HepG2 (cell line): Measurements from ENCODE around the gene ACTN4. TPM values are rescaled to one million over a fixed set of nuclear protein-coding genes. Genes with fewer than 3 reads are reported as not detected.

Source experiments
- ATAC-seq: fragments of 200-7000 bp; cut with Tn5 transposase; 3 replicates; pipeline ENCODE4 v1.9.1; 2020; ENCODE audit warnings: mild to moderate bottlenecking, moderate library complexity
- BruUV-seq: library from RNA; stranded (reverse); fragments of 400-500 nt; replicated peaks from 2 replicates; lab custom pipeline; 2021; lab: Mats Ljungman, UMichigan
- CTCF ChIA-PET: fragments of 300-600 bp; formaldehyde crosslinking; extraction: SDS; loops from one replicate; lab custom pipeline; 2021; ENCODE audit warnings: low total read pairs, inconsistent platforms, low intra/inter-chr PET ratio; lab: Yijun Ruan, JAX
- POLR2A ChIA-PET: fragments of 350-600 bp; sonication (Branson Sonifier 250); formaldehyde crosslinking; loops from one replicate; lab custom pipeline; 2020; ENCODE audit warnings: antibody characterized with exemption, inconsistent platforms; lab: Yijun Ruan, JAX
- DNase-seq: peaks from one replicate; pipeline ENCODE4 v3.0.0-alpha.2; 2015; ENCODE audit warnings: low spot score
- FAIRE-seq: peaks from 3 replicates; lab custom pipeline; 2011; peaks lifted over from hg19 to GRCh38; lab: Jason Lieb, UNC
- H2AFZ ChIP-seq: one replicate; pipeline ENCODE4 v1.6.1; 2011; ENCODE audit warnings: low read length, inconsistent platforms
- H3K27ac ChIP-seq: fragments of 300-600 bp; 3 replicates; pipeline ENCODE4 v1.8.0; 2011; ENCODE audit warnings: mixed run types, mild to moderate bottlenecking, mixed read lengths, low read length, inconsistent platforms; ENCODE audit not compliant: insufficient read depth; ENCODE audit errors: extremely low read length
- H3K27me3 ChIP-seq, 2 experiments: fragments of 200-600 bp in 1 of 2; 2 replicates in 1 of 2; 3 replicates in 1 of 2; pipeline versions ENCODE4 v1.6.0 to v1.8.0; 2011; ENCODE audit warnings: low read length in 2 of 2, mild to moderate bottlenecking in 2 of 2, moderate library complexity in 2 of 2, inconsistent platforms in 1 of 2; ENCODE audit not compliant: insufficient read depth in 2 of 2, control insufficient read depth in 1 of 2
- H3K36me3 ChIP-seq, 2 experiments: fragments of 200-600 bp in 1 of 2; replicated peaks in 1 of 2; 2 replicates in 1 of 2; 3 replicates in 1 of 2; pipeline versions ENCODE4 v1.5.1 to v1.8.0; 2011; ENCODE audit warnings: low read length in 2 of 2, inconsistent platforms in 1 of 2; ENCODE audit not compliant: insufficient read depth in 2 of 2, control insufficient read depth in 1 of 2
- H3K4me1 ChIP-seq: 2 replicates; pipeline ENCODE4 v1.5.1; 2012; ENCODE audit warnings: low read length, inconsistent platforms; ENCODE audit not compliant: insufficient read depth
- H3K4me2 ChIP-seq: 2 replicates; pipeline ENCODE4 v1.6.0; 2011; ENCODE audit warnings: low read depth, low read length, inconsistent platforms
- H3K4me3 ChIP-seq, 3 experiments: fragments of 200-600 bp in 1 of 3; sonication (generic), shearing (Covaris generic) in 1 of 3; replicated peaks in 1 of 3; 2 replicates each; pipeline ENCODE4 v1.5.1; 2011 to 2016; ENCODE audit warnings: low read length in 3 of 3, inconsistent platforms in 2 of 3, low read depth in 2 of 3, mild to moderate bottlenecking in 2 of 3, control low read depth in 1 of 3, mixed read lengths in 1 of 3; ENCODE audit not compliant: insufficient read depth in 1 of 3
- H3K79me2 ChIP-seq: one replicate; pipeline ENCODE4 v1.6.1; 2011; ENCODE audit warnings: low read length, inconsistent platforms; ENCODE audit not compliant: insufficient read depth
- H3K9ac ChIP-seq: 2 replicates; pipeline ENCODE4 v1.6.0; 2011; ENCODE audit warnings: mild to moderate bottlenecking, low read depth, low read length, inconsistent platforms; ENCODE audit not compliant: insufficient read depth
- H3K9me3 ChIP-seq: 2 replicates; pipeline ENCODE4 v1.5.1; 2012; ENCODE audit warnings: mild to moderate bottlenecking, low read length
- H4K20me1 ChIP-seq: 2 replicates; pipeline ENCODE4 v1.6.0; 2011; ENCODE audit warnings: inconsistent platforms, mild to moderate bottlenecking, low read length, moderate library complexity; ENCODE audit not compliant: insufficient read depth
- NFE2L1 ChIP-seq: sonication (generic); formaldehyde crosslinking; IDR thresholded peaks from 2 replicates; pipeline ENCODE4 v1.4.0; 2020; ENCODE audit warnings: missing genetic modification reagents, mild to moderate bottlenecking, borderline replicate concordance
- PREB ChIP-seq: sonication (generic); formaldehyde crosslinking; IDR thresholded peaks from 2 replicates; pipeline ENCODE4 v1.4.0; 2020; ENCODE audit warnings: missing genetic modification reagents
- RFXAP ChIP-seq: sonication (generic); formaldehyde crosslinking; IDR thresholded peaks from 2 replicates; pipeline ENCODE4 v1.4.0; 2020; ENCODE audit warnings: missing genetic modification reagents, borderline replicate concordance
- STAG1 ChIP-seq: sonication (generic); formaldehyde crosslinking; IDR thresholded peaks from 2 replicates; pipeline ENCODE4 v1.4.0; 2020; ENCODE audit warnings: missing genetic modification reagents
- SUZ12 ChIP-seq: fragments of 150-350 bp; IDR thresholded peaks from 2 replicates; pipeline ENCODE4 v1.6.1; 2014; ENCODE audit warnings: low read depth, low read length
- USF2 ChIP-seq, 2 experiments: sonication (generic) in 1 of 2; formaldehyde crosslinking in 1 of 2; IDR thresholded peaks; 2 replicates each; pipeline versions ENCODE4 v1.5.1 to v1.6.1; 2011 to 2020; ENCODE audit warnings: borderline replicate concordance in 1 of 2, low read depth in 1 of 2, low read length in 1 of 2, mild to moderate bottlenecking in 1 of 2, missing genetic modification reagents in 1 of 2, moderate library complexity in 1 of 2
- ZNF256 ChIP-seq: sonication (generic); formaldehyde crosslinking; conservative IDR thresholded peaks from 2 replicates; pipeline ENCODE4 v1.4.0; 2020; ENCODE audit warnings: missing genetic modification reagents
- ZNF501 ChIP-seq: sonication (generic); formaldehyde crosslinking; IDR thresholded peaks from 2 replicates; pipeline ENCODE4 v1.5.1; 2020; ENCODE audit warnings: mild to moderate bottlenecking, moderate library complexity, missing genetic modification reagents
- ZNF512 ChIP-seq: sonication (generic); formaldehyde crosslinking; IDR thresholded peaks from 2 replicates; pipeline ENCODE4 v1.4.0; 2020; ENCODE audit warnings: mild to moderate bottlenecking, missing genetic modification reagents
- ZNF569 ChIP-seq: sonication (generic); formaldehyde crosslinking; IDR thresholded peaks from 2 replicates; pipeline ENCODE4 v1.5.0; 2020; ENCODE audit warnings: mild to moderate bottlenecking, missing genetic modification reagents, moderate library complexity, borderline replicate concordance
- WGBS: methylation state at CpG from one replicate; pipeline ENCODE4 v1.1.6; 2017; ENCODE audit warnings: low lambda C conversion rate; 5-methylcytosine and 5-hydroxymethylcytosine counted together
- in situ Hi-C: cut with HindIII; loops from 2 replicates; pipeline ENCODE4 v1.10.0; 2017; ENCODE audit warnings: low pct_unique_long_range_greater_than_20kb; ENCODE audit not compliant: extremely low pct_ligation_motif_present
- intact Hi-C: fragments of 100-400 bp; cut with micrococcal nuclease; formaldehyde crosslinking; loops from one replicate; pipeline ENCODE4 v1.10.0; 2022; ENCODE audit not compliant: unreplicated experiment
- polyA plus RNA-seq, 8 experiments: library from polyadenylated mRNA; depleted of rRNA in 3 of 8; stranded (reverse) in 7 of 8; unstranded in 1 of 8; fragments of >200 nt; fragmentation: Illumina TruSeq in 4 of 8; extraction: Trizol in 4 of 8; gene quantifications; 2 replicates each; pipeline versions ENCODE4 v1.2.1 to v1.2.3, GENCODE V29; 2011 to 2016; ENCODE audit warnings: low read depth in 4 of 8, missing spikeins in 1 of 8, mixed read lengths in 1 of 8; ENCODE audit not compliant: insufficient read depth in 1 of 8
- total RNA-seq, 5 experiments: library from RNA; depleted of rRNA; stranded (reverse); fragments of >200 nt; fragmentation: Illumina TruSeq; extraction: Trizol; gene quantifications; 2 replicates each; pipeline ENCODE4 v1.2.3, GENCODE V29; 2016; ENCODE audit warnings: low read depth in 1 of 5
- TF ChIP-seq, protein P1 (sequence below), 2 experiments: sonication (generic) in 1 of 2; formaldehyde crosslinking in 1 of 2; IDR thresholded peaks; 2 replicates each; pipeline versions ENCODE4 v1.4.0 to v1.6.1; 2016 to 2020; ENCODE audit warnings: borderline replicate concordance in 1 of 2, low read depth in 1 of 2, mild to moderate bottlenecking in 1 of 2, missing genetic modification reagents in 1 of 2

Gene ACTN4
- total and polyA plus RNA-seq, 2 of the 13 experiments (the other 11 are each of a cell fraction or from before 2014, with no cell fraction given) = 171 to 192 TPM

- Histone ChIP-seq H3K9me3 (no peaks in the 10 kb centered on the region), H3K27me3 (no peaks in the 10 kb centered on the region; a peak in 1 of 5 replicates), H3K36me3 (peaks cover 19 to 46% of the 10 kb centered on the region in 2 experiments; a peak in 4 of 5 replicates), H3K79me2 (peaks cover 6% of the 10 kb centered on the region)
- intact Hi-C loops = no loop called here
- WGBS = 97% methylated on average over 3 of the region's 3 CpGs
- in situ Hi-C loops = no loop called here
- CTCF ChIA-PET = no interaction called here
- TF ChIP-seq ZNF569 (CRISPR knock-in tag) (no peak), NFE2L1 (no peak), ZNF256 (CRISPR knock-in tag) (no peak), SUZ12 (no peak), USF2 (IDR thresholded peaks at IDR 0.05; ENCODE audit: low read depth, low read length) (no peak), USF2 (CRISPR knock-in tag; IDR thresholded peaks at IDR 0.05; ENCODE audit: borderline replicate concordance) (no peak), RFXAP (no peak), STAG1 (CRISPR knock-in tag) (no peak), ZNF501 (CRISPR knock-in tag) (no peak), ZNF512 (no peak), PREB (no peak)
- TF ChIP-seq, protein P1, sequence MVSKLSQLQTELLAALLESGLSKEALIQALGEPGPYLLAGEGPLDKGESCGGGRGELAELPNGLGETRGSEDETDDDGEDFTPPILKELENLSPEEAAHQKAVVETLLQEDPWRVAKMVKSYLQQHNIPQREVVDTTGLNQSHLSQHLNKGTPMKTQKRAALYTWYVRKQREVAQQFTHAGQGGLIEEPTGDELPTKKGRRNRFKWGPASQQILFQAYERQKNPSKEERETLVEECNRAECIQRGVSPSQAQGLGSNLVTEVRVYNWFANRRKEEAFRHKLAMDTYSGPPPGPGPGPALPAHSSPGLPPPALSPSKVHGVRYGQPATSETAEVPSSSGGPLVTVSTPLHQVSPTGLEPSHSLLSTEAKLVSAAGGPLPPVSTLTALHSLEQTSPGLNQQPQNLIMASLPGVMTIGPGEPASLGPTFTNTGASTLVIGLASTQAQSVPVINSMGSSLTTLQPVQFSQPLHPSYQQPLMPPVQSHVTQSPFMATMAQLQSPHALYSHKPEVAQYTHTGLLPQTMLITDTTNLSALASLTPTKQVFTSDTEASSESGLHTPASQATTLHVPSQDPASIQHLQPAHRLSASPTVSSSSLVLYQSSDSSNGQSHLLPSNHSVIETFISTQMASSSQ (IDR thresholded peaks at IDR 0.05; ENCODE audit: low read depth) = no peak
- TF ChIP-seq, protein P1 (CRISPR knock-in tag; IDR thresholded peaks at IDR 0.05; ENCODE audit: borderline replicate concordance) = no peak
- TF ChIP-seq, all 625 proteins: peak for 0
- Histone ChIP-seq H3K4me3 (no peak overlapping the region), H3K4me2 (no peak overlapping the region), H3K4me1 (peaks cover 8% of the 10 kb centered on the region), H2AFZ (no peak overlapping the region), H3K9ac (no peak overlapping the region), H4K20me1 (no peaks in the 10 kb centered on the region), H3K27ac (no peak overlapping the region)
- POLR2A ChIA-PET = interaction anchor here (1.2 kb wide), 1 partner anchor 305 kb away, joined by 3 read pairs; no protein-coding TSS in a partner anchor
- FAIRE-seq (no peak), DNase-seq (no peak), ATAC-seq (no peak)
- BruUV-seq = no TSS peak
These were observed 22.6 kb upstream of the ACTN4 start for GRCh38 chr19:38624822-38625221.
